Smooth muscle cell of the brain vasculature (primary cell): ENCODE data around the gene ADA.
"Not testable (repeated sequence)": the region's sequence is repeated elsewhere in the genome, so short reads cannot be mapped to it uniquely, and the experiment has no call there.

ENCODE experiments used
- DNase-seq: peaks from one replicate; pipeline ENCODE4 v3.0.0-alpha.2; 2012; ENCODE audit warnings: low read depth, low spot score

The ADA gene

DNA sequence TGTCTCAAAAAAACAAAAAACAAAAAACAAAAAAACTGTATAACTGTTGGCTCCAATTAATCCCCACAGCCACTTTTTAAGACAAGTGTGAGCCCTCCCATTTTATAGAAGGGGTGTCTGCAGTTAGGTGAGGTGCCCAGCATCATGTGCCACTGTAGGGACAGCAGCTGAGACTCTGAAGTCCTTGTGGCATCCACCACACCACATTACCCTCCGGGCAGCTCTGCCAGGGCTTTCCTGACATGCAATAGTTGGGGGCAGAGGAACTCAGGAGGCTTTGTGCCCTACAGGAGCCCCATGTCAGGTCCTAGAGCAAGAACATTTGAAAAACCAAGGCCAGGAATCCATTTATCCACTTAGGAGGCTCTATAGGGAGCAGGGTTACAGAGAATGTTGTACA lies 51.8 kb downstream of the ADA start:
- DNase-seq, result no peak

DNA sequence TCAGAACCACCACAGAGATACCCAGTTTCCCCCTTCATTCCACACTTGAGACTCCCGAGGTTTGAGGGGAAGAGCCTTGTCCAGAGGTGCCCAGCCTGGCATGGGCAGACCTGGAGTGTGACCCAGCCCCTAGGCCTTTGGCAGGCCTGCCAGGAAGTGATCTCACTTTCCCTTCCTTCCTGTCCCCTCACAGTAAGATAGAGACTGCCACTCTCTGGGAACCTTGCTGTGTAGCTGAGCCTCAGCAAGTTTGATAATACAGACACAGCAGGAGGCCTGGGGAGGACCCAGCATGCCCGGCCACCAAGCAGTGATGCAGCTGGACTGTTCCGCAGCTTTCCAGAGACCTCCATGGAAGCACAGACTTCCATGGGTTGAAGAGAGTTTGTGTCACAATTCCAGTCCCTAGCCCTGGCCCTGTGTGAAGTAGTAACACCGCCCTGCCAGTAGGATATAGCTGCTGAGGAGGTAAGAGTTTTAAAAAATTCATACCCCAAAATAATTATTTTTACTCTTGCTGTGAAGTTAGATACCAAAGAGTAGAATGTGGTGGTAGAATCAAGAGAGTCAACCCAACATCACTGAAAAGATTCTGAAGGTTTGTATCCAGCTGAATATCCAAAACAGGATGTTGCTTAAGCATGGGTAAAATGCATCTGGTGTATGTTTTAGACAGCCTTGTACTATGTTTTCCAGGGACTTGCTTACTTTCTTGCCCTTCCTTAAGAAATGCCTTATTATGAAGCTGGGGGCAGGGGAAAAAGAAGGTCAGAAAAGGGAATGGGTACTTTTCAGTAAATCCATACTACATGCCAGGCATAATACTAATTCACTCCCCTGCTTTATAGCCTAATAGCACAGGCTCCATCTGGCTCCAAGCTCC lies 52.8 kb downstream of the ADA start:
- DNase-seq, result no peak

DNA sequence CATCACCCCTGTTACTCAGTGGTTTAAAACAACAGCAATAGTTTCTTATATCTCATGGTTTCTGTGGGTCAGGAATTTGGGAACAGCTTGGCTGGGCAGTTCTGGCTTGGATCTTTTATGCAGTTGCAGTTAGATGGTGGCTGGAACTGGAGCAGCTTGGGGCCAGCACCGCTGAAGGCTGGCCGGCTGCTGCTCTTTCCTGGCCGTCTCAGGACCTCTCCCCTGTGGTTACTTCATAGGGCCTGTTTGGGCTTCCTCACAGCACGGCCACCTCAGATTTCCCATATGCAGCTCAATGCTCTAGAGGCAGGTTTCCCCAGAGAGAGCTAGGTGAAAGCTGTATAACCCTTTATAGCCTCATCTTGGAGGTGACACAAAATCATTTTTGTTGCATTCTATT lies 53.6 kb downstream of the ADA start:
- DNase-seq, result no peak

DNA sequence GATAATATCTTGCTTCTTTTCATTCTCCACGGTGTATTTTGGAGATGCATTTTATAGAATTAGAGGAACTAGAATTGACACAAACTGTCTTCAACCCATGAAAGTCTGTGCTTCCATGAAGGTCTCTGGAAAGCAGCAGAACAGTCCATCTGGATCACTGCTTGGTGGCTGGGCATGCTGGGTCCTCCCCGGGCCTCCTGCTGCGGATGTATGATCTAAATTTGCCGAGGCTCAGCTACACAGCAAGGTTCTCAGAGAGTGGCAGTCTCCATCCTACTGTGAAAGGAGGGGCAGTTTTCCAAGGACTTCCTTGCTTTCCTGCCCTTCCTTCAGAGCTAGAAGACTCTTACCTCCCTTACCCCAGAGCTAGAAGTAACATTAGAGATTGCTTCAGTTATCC lies 54.0 kb downstream of the ADA start:
- no peak for DNase-seq

DNA sequence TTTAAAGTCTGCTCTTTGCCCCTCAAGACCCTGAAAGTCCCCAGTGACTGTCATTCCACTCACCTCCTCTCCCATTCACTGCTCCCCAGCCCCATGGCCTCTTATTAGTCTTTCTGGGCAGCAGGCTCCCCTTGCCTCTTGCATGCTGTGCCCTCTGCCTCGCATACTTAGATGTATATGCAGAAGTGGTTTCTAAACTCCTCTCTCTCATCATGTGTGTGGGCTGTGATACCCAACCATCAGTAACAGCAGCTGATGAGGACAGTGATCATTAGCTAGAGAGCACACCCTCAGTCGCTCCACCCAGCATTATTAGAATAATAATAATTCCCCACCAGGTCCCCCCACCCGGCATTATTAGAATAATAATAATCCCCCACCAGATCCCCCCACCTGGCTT lies 54.6 kb downstream of the ADA start:
- no peak for DNase-seq

DNA sequence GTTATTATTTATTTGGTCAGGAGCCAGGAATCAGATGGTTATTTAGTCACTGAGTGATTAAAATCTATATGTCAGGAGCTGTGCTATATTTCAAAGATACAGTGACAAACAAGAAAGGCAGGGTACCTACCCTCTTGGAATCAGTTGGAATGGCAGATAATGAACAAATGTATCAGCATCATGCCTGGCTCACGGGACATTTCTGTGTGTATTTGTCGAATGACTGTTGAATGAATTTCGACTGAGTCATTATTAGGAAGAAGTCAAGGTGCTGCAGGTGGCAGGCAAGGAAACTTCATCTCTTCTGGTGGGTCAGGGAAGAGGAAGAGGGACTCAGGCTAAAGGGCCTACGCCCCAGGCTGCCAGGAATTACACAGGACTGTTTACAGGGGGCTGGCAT lies 55.5 kb downstream of the ADA start:
- DNase-seq, result no peak

DNA sequence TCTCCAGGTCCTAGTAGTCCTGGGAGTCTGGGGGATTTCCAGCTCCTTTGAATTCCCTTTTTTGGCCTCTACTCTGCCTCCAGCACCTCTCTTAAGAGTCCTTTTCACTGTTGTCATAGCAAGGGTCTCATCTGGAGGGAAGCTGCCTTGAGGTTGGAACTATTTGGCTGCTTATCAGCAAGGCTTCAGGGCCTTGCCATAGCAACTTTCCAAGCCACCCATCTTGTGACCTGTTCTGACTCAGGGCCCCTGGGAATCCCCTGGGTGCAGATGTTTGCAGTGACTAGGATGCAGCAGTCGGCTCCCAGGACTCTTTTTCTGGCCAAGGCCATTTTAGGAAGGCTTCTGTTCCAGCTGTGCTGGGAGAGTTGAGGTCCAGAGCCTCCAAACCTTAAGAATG lies 56.8 kb downstream of the ADA start:
- DNase-seq, result no peak

DNA sequence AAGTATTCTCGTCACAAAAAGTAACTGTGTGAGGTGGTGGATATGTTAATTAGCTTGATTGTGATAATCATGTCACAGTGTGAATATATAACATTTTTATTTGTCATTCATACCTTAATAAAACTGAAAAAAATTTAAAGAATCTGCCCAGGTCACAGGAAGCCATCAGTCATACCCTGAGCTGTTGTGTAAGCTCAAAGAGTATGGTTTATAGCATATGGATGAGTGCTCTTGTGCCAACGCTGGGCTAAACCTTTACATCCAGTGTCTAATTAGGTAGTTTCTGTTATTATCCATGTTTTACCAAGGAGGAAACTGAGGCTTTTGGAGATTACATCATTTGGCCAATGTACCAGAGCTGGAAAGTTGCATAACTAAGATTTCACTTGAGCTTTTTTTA lies 57.7 kb downstream of the ADA start:
- no peak for DNase-seq

DNA sequence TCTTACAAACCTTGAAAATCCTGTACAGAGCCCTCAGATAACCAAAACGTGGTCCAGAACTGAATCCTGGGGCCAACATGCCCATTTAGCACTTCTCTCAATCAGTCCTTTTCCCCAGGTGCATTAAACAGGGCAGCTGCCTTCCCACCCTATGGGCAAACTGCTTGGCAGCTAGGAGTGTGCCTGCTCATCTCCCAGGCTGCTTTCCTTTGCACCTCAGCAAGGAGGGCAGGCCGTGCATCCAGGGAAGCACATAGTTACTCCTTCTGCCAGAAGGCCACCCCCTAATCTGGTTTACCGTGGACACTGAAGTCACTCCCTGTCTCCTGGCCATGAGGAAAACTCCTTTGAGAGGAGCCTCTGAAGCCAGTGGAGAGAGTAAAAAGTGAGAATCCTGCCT lies 59.1 kb downstream of the ADA start:
- DNase-seq, result no peak

DNA sequence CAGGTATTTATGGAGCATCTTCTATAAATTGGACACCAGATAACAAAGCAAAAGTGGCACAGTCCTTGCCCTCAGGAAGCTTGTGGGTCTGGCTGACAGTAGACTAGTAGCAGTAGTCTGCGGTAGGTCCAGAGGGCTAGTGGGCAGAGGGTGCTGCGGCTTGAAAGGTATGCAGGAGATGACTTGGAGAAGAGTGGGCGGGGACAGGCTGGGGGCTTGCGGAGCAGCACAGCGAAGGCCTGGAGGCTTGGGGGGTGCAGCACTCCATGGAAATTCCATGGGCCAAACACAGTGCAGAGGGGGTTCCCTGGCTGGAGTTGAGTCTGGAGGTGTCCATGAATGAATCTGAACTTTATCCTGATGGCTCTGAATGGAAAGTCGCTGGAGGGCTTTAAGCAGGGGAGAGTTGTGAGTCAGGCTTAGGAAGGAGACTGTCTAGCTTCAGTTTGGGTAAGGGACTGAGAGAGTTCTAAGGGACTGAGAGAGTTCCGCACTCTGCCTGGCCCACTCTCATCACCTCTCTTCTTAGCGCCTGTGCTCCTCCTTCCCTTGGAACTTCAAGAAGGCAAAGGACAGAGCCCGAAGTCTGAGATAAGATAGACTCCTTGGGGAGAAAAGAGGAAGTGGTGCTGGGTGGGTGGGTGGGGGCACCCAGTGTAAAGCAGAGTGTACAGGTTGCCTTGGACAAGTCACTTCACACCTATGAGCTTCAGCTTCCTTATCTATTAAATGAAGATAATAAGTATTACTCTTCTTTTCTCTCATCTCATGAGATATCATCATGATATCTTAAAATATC lies 60.3 kb downstream of the ADA start:
- no peak for DNase-seq

DNA sequence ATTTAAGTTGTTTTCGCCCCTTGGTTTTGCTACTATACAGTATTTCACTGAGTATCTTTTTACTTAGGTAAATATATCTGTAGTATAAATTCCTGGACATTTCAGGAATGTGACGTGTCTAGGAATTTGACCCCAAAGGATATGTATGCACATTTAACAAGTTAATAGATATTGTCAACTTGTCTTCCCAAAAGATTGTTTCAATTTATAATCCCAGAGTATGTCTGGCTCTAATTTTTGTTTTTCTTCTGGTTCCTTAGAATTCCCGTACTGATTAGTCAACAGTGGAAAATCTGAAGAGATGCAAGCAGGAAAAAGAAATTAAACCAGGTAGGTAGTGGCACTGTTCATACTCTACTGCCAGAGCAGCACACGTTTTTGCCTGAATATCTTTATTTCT lies 62.0 kb downstream of the ADA start:
- DNase-seq, result no peak

DNA sequence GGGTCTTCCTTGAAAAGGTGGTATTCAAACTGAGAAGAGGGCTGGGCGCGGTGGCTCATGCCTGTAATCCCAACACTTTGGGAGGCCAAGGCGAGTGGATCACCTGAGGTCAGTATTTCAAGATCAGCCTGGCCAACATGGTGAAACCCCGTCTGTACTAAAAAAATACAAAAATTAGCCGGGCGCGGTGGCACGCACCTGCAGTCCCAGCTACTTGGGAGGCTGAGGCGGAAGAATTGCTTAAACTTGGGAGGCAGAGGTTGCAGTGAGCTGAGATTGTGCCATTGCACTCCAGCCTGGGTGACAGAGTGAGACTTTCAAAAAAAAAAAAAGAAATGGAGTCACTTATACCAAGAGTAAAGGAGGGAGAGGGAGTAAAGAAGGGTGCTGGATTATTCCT lies 63.2 kb downstream of the ADA start:
- DNase-seq, result not testable (repeated sequence)

DNA sequence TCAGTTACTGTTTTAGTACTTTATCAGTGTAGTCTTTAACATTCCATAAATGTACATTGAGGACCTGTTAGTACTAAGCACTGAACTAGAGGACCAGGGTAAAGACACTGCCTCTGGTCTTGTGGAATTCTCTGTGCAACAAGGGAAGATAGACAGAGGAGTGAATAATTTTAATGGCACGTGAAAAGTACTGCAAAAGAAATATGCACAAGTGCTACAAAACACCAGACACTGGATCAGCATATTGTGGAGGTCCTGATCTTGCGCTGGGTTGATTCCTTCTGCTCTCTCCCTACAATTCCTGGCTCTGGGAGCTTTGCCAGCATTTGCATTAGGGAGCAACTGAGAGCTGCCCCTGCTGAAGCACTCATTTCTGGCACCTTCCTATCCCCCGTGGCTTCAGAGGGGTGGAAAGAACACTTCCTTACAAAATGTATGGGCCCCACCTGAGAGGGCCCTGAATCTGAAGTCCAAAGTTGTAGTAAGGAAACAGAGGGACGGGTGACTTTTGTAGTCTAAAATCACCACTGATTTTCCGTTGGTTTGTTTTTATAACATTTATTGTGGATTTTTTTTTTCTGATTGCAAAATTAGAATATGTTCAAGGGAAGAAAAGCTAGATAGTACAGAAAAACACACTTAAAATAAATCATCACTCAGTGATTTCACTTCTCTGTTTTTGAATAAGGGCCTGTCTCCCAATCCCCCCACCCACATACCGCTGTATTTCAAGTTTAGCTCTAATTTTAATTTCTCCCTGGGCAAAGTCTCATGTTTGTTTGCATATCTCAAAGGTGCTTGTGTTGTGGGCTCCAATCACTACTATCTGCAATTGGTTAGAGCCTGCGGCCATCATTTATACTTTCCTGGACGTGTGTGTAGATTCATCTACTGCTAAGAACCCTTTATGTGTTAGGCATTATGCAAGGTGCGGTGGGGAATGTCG lies 64.2 kb downstream of the ADA start:
- no peak for DNase-seq

DNA sequence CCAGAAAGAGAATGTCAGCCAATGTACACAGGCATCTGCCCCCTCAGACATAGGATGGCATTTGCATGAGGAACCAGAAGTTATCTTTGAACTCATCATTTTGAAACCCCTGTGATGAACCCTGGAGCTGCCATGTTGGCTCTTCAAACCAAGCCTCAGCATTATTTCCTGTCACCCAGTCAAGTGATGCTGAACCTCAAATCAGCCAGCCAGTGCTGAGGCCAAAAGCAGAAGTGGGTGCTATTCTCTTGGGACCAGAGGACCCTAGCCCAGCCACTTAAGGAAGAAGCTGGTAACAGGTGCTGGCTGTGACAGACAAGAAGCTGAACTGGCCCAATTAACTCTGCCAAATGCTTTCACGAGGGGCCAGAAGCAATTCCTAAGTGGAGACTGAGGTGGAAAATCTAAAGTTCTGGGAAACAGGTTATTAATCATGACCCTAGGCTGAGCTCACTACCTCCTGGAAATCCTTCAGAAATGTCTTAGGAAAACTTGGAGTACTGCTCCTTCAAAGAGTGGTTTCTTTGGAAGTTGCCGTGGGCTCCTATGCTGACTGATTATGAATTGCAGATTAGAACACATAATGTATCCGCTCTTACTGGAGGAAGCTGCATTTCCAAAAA lies 65.1 kb downstream of the ADA start:
- no peak for DNase-seq

DNA sequence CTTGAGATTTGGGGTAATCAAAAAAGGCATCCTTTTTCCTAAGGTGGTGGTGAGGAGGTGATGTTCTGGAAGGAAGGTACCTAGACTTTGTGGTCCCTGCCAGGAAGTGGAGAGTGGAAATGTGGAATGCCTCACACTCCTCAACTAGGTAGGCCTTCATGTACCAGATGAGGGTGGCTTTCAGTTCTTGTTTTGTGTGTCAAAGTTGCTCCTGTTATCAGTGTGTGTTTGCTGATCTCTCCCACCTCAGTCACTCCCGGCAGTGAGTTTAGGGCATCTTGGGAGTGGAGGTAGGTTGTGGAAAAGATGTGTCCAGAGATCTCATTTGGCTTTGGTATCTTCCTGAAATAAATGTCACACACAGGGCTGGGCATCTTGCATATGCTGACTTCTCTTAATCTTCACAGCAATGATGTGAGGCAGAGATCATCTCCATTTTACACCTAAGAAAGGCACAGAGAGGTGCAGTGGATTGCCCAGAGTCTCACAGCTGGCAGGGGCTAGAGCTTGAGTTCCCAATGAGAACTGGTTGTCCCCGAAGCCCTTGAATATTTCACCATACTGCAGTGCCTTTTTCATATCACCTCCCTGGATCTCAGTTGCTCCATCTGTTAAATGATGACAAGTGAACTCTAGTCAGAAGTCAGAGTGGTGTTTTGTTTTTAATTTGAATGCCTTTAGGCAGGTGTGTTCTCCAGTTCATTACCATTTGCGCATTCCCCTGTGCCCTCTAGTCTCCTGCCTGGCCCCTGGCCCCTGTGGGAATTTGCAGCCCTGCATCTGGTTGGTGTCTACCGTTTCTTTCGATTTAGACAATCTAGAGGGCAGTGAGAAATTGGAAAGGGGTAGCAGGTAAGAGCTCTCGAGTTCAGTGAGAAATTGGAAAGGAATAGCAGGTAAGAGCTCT lies 66.2 kb downstream of the ADA start:
- DNase-seq, result no peak

DNA sequence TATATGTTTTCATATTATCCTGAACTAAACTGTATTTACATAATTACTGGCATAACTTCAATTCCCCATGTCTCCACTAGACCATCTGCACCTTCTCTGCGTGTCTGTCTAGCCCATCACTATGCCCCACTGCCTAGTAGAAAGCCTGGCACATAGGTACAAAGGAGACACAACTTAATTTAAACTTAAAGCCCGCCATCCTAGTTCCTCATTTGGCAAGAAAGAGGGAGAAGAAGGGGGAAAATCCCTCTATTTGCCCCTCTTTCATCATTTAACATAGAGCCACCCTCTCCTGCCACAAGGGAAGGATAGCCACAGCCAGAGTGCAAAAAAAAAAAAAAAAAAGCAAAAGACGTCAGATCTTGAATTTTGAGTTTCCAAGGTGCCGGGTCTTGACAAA lies 67.3 kb downstream of the ADA start:
- DNase-seq, result no peak

DNA sequence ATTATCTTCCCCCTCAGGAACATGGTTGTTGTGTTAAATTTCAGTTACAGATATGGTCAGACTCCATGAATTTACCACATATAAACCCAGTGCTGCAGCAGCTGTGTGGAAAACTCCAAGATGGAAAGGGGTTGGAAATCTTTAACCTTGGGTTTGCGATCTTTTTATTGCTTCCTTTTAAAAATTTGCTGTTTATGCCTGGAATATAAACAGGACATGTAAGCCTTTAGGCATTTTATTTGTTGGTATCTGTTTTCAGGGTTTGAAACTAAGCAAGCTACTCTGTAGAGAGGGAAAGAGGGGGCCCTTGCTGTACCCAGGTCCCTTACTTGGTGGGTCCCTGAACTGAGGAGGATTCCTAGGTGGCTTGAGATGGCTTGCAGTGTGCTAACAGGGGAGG lies 68.3 kb downstream of the ADA start:
- DNase-seq, result no peak

DNA sequence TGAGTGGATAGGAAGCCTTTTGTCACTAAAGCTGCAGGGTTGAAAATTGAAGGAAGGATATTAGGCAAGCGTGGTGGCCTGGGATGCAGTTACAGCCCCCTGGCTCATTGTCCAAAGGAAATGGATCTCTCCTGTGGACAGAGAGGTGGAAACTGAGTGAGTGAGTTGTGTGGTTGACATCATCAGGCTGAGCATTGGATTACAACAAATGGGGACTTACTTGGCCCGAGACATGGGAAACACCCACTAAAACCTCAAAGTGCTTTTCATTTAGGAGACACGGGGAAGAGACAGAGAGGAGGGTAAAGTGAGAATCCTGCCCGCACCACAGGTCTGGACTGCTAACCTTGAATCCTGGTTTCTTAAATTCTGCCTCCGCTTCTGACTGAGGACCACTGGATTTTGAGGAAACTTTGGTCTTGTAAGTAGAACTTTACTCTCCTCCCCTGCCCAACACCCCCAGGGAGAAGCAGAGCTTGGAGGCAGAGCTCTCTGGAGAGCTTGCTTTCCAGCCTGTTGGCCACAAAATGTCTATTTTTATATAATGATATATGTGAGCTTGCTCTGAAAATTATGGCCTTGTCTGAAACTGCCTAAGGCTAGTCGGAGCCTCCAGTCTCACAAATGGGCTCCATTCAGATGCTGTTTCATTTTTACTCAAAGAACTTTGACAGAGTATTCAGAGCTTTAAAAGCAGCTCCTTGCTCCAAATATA lies 69.0 kb downstream of the ADA start, which contains the start of gene PKIG:
Gene PKIG, plus strand, starts transcription at position 269 of the 715 bp plus-strand sequence. CDS start 31,978 bp downstream, outside the sequence.
- DNase-seq, result no peak

DNA sequence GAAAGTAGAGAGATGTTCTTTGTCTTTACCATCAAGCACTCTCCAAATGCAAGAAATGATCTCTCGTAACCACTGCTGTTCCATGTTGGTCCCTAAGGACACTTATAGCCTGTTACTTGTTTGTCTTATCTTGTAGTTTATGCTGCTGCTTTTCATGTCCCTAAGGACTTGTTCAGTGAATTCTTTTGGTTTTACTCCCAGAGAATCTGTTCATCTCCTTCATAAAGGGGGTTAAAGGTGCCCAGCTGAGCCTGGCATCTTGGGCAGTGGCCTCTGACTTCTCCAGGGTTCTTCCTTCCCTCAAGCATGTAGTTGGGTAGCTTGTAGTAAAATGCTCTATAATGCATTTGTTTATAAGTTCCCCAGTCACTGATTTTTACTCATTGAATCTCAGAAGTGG lies 70.0 kb downstream of the ADA start:
- DNase-seq, result no peak
